Effector memory CD4-positive, alpha-beta T cell (primary cell): ENCODE results near the gene MPND.
A peak's percentile ranks its signal among the peaks of the same experiment; 100 is the strongest.

Experiments used
- DNase-seq, 3 donors: peaks; one replicate each; pipeline ENCODE4 v3.0.0-alpha.2; 2020
- H3K27ac ChIP-seq: 2 replicates; pipeline ENCODE4 v1.7.0; 2013; ENCODE audit warnings: mild to moderate bottlenecking, low read length, moderate library complexity; ENCODE audit not compliant: insufficient read depth, poor library complexity, severe bottlenecking
- H3K27me3 ChIP-seq: replicated peaks from 2 replicates; pipeline ENCODE4 v1.7.0; 2013; ENCODE audit warnings: mild to moderate bottlenecking, low read length; ENCODE audit not compliant: insufficient read depth, control insufficient read depth, poor library complexity, severe bottlenecking
- H3K36me3 ChIP-seq: 2 replicates; pipeline ENCODE4 v1.7.0; 2013; ENCODE audit warnings: mild to moderate bottlenecking, low read length, moderate library complexity; ENCODE audit not compliant: control insufficient read depth, insufficient read depth
- H3K4me1 ChIP-seq: 2 replicates; pipeline ENCODE4 v1.7.0; 2013; ENCODE audit warnings: low read length, mild to moderate bottlenecking; ENCODE audit not compliant: control insufficient read depth, insufficient read depth, poor library complexity, severe bottlenecking
- H3K4me3 ChIP-seq: 2 replicates; pipeline ENCODE4 v1.7.0; 2013; ENCODE audit warnings: low read length, low read depth, mild to moderate bottlenecking; ENCODE audit not compliant: insufficient read depth, poor library complexity, severe bottlenecking
- H3K9me3 ChIP-seq: 2 replicates; pipeline ENCODE4 v1.7.0; 2013; ENCODE audit warnings: mild to moderate bottlenecking, low read length, moderate library complexity; ENCODE audit not compliant: control insufficient read depth

MPND gene

DNA sequence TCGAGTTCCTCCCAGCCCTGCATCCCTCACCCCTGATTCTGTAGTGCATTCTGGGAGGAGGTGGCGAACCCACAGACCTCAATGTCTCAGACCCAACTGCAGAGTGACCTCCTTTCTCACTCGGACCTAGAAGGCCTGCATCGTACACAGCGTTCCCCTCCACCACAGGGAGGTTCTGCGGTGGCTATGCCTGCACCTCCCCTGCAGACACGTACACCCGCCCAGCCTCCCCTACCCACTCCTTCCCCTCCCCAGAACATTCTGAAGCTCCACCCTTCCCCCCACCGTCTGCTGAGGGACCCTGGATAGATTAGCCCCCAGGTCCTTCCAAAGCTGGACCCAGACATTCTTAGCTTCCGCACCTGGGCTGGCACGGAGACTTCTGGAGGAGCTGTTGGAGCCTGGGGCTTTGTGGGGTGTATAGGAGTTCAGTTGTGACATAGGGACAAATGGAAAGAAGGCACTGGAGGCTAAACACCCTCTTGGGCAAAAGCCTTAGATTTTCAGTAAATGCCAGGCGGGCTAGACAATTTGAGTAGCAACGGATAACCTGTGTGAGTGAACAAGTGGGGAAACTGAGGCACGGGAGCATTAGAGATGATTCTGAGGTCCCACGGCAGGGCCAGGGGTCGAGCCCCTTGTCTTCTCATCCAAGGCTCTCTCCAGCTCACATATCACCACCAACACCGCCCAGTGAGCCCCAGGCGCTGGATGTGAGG lies 39.4 kb upstream of the MPND start:
- no peak for DNase-seq
- peaks cover 5% of the 10 kb centered on the region for H3K4me1 ChIP-seq
- H3K27me3 ChIP-seq, result peaks cover 4% of the 10 kb centered on the region
- no peaks in the 10 kb centered on the region for H3K9me3 ChIP-seq
- no peaks in the 10 kb centered on the region for H3K36me3 ChIP-seq
- H3K27ac ChIP-seq, result no peak overlapping the region
- H3K4me3 ChIP-seq, result no peak overlapping the region

DNA sequence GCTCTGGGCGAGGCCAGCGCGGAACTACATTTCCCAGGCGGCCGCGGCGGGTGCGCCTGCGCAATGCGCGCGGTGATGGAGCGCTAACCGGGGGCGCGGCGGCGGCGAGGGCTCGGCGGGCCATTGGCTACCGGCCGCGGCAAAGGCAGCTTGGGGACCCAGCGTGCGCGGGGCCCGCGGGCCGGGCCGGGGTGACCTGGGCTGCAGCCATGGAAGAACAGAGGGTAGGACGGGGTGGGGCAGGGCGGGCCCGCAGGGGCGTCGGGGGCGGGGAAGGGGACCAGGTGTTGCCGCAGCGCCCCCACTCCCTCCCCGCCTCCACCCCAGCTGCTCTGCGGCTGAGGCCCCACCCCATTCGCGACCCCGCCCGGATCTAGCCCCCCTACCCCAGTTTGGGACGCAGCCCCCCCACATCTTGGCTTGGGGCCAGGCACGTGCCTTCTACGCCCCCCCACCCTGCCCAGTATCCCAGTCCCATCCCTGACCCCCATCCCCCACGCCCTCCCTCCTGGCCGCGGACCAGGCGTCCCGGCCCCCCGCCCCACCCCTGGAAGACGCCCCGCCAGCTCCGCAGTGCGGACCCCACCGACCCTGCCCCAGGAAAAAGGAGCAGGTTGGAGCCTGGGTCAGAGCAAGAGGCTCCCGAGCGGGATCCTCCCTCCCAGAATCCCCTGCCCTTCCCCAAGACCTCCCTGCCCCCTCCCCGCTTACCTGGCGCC lies 38.7 kb upstream of the MPND start, which contains the start of gene FSD1:
Gene FSD1, plus strand, starts transcription at position 61 of the 719 bp plus-strand sequence. Its CDS starts 149 bp downstream, at position 210.
- H3K27ac ChIP-seq, result no peak within 1 kb of the TSS

DNA sequence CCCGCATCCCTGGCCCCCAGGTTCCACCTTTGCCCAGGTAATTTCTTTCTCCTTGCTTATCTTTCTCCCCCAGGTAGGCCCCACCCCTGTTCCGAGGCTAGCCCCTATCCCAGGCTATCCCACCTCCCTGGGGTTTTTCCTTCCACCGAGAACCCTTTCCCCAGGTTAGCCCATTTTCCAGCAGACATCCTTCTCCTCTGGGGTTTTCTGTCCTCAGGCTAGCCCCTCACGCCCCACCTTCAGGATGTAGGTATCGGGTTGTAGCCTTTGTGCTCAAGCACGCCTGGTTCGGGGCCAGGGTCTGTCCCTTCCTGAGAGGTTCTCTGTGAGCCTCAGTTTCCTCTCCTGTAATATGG lies 38.1 kb upstream of the MPND start:
- peaks cover 4% of the 10 kb centered on the region for H3K27me3 ChIP-seq
- no peaks in the 10 kb centered on the region for H3K36me3 ChIP-seq
- no peak overlapping the region for H3K27ac ChIP-seq
- H3K4me3 ChIP-seq, result no peak overlapping the region
- H3K4me1 ChIP-seq, result peaks cover 5% of the 10 kb centered on the region
- no peak for DNase-seq
- H3K9me3 ChIP-seq, result no peaks in the 10 kb centered on the region

More for the DNA sequence above, 38.7 kb upstream of the MPND start, which contains the start of gene FSD1:
- peak in 2 of 3 donors; percentile 21 to 25 for DNase-seq
- H3K9me3 ChIP-seq, result no peaks in the 10 kb centered on the region
- H3K4me3 ChIP-seq, result no peak within 1 kb of the TSS
- H3K27me3 ChIP-seq, result peaks cover 4% of the 10 kb centered on the region
- no peaks in the 10 kb centered on the region for H3K36me3 ChIP-seq
- peaks cover 5% of the 10 kb centered on the region for H3K4me1 ChIP-seq

DNA sequence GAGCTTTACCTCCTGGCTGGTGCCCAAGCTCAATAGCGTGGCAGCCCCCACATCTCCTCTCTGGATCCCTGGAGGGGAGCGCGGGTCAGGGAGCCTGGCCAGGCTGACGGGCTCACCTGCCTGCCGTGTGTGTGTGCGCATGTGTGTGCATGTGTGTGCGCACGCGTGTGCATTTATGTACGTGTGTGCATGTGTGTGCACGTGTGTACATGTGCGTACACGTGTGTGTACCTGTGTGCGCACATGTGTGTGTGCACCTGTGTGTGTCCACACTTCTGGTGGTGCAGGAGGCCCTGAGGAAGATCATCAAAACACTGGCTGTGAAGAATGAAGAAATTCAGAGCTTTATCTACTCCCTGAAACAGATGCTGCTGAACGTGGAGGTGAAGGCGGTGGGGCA lies 37.7 kb upstream of the MPND start:
- Histone ChIP-seq H3K4me3 (no peak overlapping the region), H3K4me1 (peaks cover 5% of the 10 kb centered on the region), H3K9me3 (no peaks in the 10 kb centered on the region), H3K27me3 (peaks cover 4% of the 10 kb centered on the region), H3K27ac (no peak overlapping the region), H3K36me3 (no peaks in the 10 kb centered on the region)
- no peak for DNase-seq

DNA sequence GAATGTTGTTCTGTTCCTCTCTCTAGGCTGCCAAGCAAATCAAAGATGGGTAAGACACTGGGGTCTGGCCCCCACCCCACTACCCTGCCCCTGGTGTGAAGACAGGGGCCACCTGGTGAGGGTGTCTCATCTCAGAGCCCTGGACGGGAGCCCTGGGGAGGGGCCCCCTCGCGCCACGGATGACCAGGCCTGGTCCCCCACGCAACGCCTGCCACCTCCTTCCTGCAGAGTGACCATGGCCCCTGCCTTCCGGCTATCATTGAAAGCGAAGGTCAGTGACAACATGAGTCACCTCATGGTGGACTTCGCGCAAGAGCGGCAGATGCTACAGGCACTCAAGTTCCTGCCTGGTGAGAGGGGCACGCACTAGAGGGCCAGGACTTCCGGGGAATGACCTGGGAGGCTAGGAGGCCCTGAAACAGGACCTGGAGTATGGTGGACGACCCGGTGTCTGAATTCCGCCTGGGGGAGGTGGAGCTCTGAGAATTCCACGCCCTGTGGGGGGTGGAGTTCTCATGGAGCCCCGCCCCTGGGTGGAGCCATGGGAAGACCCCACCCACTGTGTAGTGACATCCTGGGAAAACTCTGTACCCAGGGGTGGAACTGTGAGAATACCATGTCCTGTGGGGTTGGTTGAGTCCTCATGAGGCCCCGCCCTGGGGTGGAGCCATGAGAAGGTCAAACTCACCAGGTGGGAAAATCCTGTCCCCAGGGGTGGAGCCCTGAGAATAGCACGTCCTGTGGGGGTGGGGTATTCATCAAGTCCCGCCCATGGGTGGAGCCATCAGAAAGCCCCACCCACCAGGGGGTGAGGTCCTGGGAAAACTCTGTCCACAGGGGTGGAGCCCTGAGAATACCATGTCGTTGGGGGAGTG lies 32.9 kb upstream of the MPND start:
- H3K4me3 ChIP-seq, result no peak overlapping the region
- H3K27me3 ChIP-seq, result no peaks in the 10 kb centered on the region
- no peaks in the 10 kb centered on the region for H3K9me3 ChIP-seq
- DNase-seq, result no peak
- no peaks in the 10 kb centered on the region for H3K4me1 ChIP-seq
- H3K27ac ChIP-seq, result no peak overlapping the region
- H3K36me3 ChIP-seq, result no peaks in the 10 kb centered on the region

DNA sequence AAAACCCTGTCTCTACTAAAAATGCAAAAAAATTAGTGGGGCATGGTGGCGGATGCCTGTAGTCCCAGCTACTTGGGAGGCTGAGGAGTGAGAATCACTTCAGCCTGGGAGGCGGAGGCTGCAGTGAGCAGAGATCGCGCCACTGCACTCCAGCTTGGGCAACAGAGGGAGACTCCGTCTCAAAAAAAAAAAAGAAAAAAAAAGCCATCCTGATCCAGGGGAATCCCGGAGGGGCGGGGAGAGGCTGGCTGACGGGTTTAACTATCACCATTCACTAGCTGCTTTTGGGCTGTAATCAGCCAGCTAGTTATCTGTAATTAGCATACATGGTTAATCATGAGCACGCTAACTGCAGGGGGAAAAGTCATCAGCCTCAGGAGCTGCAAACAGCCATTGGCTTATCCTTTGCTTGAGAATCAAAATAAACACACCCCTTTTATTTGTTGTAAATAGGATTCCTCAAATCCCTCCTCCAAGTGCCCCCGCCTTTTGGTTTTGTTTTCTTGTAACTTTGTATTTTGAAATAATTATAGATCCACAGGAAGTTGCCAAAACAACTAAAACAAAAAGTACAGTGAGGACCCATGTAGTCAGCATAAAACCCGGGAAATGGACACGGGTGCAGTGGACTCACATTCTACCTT lies 29.4 kb upstream of the MPND start:
- H3K27ac ChIP-seq, result no peak overlapping the region
- H3K4me1 ChIP-seq, result no peaks in the 10 kb centered on the region
- H3K27me3 ChIP-seq, result no peaks in the 10 kb centered on the region
- H3K36me3 ChIP-seq, result no peaks in the 10 kb centered on the region
- no peaks in the 10 kb centered on the region for H3K9me3 ChIP-seq
- no peak for DNase-seq
- no peak overlapping the region for H3K4me3 ChIP-seq

DNA sequence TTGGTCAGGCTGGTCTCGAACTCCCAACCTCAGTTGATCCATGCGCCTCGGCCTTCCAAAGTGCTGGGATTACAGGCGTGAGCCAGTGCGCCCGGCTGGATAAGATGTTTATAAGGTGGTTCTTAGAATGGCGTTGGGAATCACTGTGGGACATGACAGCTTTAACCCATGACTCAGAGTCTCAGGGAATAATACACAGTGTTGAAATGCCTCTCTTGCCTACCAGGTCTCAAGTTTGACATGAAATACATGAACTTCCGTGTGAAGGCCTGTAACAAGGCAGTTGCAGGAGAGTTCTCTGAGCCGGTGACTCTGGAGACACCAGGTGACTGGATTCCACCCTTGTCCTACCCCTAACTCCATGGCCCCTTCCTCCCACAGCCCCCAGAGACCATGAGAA lies 26.4 kb upstream of the MPND start:
- Histone ChIP-seq H3K36me3 (no peaks in the 10 kb centered on the region), H3K27ac (no peak overlapping the region), H3K4me1 (no peaks in the 10 kb centered on the region), H3K27me3 (no peaks in the 10 kb centered on the region), H3K9me3 (no peaks in the 10 kb centered on the region), H3K4me3 (no peak overlapping the region)
- no peak for DNase-seq

DNA sequence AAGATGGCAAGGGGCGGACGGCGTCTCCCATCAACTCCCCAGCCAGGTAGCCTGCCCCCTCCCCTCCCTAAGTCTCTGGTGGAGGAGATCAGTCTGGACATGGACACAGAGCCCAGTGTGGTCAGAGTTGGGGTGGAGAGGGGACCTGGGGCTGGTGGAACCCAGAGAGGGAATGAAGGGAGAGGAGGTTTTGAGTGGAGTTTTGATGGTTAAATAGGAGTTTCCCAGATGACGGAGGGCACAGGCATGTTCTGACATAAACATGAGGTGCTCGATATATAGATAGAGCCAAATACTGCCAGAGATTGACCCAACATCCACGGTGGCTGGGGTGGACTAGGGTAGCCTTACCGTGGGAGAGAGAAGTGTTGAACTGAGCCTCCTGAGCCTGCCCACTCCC lies 24.9 kb upstream of the MPND start:
- Histone ChIP-seq H3K27me3 (no peaks in the 10 kb centered on the region), H3K9me3 (no peaks in the 10 kb centered on the region), H3K36me3 (no peaks in the 10 kb centered on the region), H3K4me3 (no peak overlapping the region), H3K27ac (no peak overlapping the region), H3K4me1 (no peaks in the 10 kb centered on the region)
- no peak for DNase-seq

DNA sequence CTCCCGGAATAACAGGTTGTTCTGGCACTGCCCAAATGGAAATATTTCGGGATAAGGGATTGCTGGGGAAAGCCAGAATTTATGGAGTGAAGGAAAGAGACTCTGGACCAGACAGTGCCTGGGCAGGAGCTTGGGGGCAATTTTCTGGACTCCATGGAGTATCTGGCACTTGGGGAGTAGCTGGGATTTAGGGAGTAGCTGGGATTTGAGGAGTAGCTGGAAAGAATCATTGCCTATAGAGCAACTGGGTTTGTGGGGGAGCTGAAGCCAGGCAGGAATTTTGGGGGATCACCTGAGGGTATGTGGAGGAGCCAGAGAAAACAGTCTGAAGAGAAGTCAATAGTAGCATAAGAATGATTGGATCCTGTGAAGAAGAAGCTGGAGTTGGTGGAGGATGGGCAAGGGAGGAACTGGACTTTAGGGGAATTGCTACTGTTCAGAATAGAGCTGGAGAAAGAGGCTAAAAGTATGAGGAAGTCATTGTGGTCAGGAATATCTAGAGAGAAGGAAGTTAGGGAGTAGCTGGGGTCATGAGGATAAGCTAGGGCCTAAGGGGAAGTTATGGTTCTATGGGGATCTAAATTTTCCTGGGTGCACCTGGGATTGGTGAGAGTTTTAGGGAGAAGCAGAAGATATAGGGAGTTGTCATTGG lies 24.2 kb upstream of the MPND start:
- H3K4me1 ChIP-seq, result no peaks in the 10 kb centered on the region
- no peaks in the 10 kb centered on the region for H3K27me3 ChIP-seq
- H3K27ac ChIP-seq, result no peak overlapping the region
- DNase-seq, result no peak
- no peak overlapping the region for H3K4me3 ChIP-seq
- H3K9me3 ChIP-seq, result no peaks in the 10 kb centered on the region
- H3K36me3 ChIP-seq, result no peaks in the 10 kb centered on the region
